Measurements from ENCODE around the gene ARRDC1.
"Not testable (repeated sequence)": the region's sequence is repeated elsewhere in the genome, so short reads cannot be mapped to it uniquely, and the experiment has no call there.

Gene ARRDC1

DNA sequence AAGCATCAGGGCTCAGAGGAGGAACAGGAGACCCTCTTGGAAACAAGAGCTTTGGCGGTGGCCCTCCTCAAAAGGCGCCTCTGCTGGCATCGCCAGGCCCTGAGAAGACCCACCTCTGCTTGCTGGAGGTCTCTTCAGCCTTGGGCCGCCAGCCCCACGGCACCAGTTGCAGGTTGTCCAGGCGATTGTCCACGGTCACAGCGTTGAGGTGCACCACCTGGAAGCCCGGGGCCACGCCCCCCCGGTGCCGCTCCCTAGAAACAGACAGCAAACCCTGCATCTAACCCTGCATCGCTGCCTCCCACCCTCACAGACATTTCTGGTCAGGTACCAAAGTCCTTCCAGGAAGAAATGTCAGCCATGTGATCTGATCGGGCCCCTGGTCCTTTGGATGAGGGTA is 18.6 kb upstream of the ARRDC1 start:
- no peak for DNase-seq

DNA sequence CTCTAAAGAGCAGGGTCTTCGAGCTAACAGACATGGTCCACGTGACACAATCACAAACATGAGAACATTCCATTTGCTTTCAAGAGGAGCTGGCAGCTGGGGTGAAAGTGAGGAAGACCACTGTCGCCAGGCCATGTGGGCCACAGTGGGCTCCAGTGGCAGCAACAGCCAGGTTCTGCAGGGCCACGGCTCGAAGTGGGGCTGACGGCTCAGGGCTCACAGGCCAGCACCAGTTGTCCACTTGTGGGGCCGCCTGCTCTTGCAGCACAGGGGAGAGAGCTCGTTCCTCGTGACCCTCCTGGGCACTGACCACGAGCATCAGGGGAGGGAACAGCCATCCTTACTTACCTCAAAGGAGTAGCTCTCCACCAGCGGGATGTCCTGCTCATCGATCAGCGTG is 17.2 kb upstream of the ARRDC1 start:
- DNase-seq, result no peak

DNA sequence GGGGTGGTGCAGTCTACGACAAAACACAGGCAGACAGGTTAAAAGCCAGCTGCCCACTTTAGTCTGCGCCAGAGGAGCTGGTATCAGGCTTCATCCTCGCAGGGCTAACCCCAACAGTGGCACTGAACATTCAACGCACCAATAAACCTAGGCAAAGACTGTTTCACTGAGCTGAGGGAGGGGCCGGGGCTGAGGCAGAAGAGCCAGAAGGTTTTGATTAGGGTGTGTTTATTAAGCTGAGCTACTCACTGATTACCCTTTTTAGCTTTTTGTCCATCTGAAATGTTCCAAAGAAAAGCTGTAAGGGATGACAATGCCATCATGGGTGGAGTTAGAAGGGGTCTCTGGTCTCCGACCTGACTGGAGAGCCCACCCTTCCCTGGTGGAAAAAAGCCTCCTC is 16.6 kb upstream of the ARRDC1 start:
- no peak for DNase-seq

DNA sequence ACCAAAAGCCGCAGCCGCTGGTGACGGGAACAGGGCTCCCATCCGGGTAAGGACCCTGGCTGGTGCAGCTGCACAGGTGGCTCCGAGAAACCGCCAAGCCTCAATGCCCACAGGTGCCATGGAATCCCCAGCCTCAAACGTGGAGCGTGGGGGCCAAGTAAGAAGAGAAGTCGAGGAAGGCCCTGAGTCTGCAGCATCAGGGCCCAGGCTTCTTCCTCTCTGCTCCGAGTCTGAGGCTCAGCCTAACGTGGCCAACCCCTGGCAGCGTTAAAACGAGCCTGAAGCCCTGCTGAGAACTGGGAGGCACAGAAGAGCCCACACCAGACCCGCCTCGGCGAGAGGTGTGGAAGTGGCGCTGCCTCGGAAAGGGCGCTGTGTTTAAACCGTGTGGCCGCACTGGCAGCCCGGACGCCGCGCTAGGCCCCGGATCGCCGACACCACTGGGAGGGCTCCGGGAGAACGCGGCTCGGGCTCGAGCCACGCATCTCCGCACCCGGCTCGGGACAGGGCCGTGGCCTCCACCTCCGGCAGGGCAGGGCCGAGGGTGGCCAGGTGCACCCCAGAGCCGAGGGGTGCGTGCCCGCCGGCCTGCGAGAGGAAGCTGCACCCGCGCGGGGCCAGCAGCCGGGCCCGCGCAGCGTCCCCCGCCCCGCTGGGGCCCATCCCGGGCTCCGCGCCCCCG is 15.9 kb upstream of the ARRDC1 start:
- DNase-seq, result no peak

DNA sequence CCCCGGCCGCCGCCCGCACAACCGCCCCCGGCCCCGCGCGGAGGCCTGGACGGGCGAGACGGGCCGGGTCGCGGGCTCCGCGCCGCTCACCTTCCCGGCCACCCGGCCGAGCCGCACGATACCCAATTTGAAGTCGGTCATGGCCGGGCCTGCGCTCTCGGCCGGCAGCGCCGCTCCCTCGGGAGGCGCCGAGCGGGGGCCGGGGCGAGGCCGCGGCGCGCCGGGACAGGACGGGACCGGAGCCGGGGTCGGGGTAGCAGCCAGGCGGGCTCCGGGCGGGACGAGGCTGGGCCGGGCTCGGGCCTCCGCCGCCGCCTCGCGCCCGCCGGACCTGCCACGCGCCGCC is 15.4 kb upstream of the ARRDC1 start:
- no peak for DNase-seq

DNA sequence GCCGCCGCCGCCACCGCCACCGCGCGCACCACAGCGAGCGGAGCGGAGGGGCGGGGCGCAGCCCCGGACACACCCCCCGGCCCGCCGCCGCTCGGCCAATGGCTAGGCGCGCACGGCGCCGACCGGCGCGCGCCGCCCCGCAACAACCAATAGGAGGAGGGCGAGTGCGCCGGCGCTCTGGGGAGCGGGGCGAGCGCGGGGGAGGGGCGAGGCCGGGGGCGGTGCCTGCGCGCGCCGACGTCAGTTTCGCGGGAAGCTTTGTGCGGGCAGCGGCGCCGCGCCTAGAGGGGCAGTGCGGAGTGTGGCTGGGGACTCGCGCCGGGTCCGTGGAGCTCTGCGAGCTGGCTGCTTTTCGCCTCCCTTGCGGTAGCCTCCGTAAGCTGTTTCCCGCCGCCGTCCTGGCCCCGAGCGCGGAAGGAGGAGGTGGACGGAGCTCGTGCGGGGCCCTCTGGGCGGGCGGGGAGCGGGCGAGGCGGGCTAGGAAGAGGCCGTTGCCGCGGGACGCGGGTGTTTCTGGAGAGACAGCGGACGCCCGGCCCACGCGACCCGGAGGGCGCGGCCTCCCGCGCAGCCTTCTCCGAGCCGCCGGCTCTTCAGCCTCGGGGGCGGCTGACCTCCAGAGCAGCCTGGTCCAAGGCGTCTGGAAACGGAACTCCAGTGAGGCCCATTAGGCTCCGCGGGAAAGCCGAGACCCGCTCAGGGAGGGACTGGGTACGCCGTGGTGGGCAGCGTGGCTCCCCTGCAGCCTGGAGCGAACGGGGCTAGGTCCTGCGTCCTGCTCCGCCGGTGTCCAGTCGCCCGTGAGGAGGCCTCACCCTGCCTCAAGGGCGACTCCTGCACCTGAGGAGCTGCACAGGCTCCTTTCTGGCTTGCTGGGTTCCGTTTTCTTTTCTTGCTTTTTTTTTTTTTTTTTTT is 14.8 kb upstream of the ARRDC1 start, which contains the start of gene ZMYND19:
Gene ZMYND19, minus strand, starts transcription at position 44 of the 915 bp plus-strand sequence. CDS start 249 bp downstream, outside the sequence.
- peak; percentile 83 to 93 (median 85) for DNase-seq

DNA sequence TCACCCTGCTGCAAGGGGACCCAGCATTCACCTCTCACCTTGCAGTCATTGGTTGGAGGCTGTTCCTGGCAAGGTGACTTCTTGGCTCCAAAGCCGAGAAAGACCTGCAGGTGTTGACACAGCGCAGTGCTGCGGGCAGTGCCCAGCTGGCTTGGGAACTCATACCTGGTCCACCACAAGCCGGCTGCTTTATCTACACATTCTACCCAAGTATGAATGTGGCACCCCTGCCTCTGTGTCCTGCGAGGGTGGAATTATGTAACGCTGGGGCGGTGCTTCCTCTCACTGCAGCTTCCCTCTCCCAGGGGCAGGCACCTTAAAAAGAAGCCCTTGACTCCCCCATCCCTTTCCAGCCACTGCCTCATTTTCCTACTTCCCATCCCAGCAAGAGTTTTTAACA is 12.7 kb upstream of the ARRDC1 start:
- DNase-seq, result no peak

DNA sequence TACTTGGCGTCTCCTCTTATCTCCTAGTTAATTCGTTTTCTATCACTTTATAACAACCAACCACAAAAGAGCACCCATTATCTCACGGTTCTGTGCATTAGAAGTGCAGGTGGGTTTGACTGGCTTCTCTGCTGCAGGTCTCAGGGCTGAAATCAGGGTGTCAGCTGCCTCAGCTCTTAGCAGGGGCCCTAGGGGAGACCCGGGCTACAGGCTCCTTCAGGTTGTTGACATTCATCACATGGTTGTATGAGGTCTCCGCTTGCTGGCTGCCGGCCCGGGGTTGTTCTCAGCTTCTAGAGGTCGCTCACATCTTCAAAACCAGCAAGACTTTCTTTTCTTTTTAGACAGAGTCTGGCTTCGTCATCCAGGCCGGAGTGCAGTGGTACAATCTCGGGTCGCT is 12.3 kb upstream of the ARRDC1 start:
- no peak for DNase-seq

DNA sequence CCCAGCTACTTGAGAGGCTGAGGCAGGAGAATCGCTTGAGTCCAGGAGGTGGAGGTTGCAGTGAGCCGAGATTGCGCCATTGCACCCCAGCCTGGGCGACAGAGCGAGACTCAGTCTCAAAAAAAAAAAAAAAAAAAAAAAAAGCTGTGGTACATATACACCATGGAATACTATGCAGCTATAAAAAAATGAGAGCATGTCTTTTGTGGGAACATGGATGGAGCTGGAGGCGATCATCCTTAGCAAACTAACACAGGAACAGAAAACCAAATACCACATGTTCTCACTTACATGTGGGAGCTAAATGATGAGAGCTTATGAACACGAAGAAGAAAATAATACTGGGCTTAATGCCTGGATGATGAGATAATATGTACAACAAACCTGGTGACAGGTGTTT is 8.9 kb upstream of the ARRDC1 start:
- not testable (repeated sequence) for DNase-seq

DNA sequence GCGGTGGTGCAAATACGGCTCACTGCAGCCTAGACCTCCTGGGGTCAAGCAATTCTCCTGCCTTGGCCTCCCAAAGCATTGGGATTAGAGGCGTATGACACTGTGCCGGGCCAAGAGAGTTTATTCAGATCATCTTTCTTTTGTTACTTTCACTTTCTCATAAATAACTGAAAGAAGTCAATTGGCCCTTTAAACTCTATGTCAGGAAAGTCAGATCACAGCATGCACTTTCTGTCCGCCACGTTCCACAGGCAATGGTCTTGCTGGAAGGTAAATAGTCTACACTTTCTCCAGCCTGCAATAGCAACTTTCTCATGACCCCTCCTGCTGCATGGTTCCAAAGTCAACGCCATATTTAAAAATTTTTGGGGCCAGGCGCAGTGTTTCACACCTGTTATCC is 6.5 kb upstream of the ARRDC1 start:
- no peak for DNase-seq

DNA sequence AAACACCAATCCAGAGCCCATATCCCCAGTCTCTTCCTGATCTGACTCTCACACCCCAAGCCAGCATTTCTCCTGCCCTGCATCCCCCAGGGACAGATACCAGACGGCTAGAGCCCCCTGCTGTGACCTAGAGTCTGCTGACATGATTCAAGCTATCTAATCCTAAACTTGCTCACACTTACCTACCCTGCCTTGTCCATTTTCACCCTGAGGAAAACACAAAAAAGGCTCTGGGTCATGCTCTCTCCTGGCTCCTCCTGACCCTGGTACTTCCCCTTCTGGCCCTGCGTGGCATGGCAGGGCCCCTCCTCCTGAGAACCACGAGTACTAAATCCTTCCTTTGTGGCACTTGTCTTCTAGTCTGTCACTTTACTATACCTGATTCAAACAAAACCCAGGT is 2.8 kb upstream of the ARRDC1 start:
- no peak for DNase-seq

DNA sequence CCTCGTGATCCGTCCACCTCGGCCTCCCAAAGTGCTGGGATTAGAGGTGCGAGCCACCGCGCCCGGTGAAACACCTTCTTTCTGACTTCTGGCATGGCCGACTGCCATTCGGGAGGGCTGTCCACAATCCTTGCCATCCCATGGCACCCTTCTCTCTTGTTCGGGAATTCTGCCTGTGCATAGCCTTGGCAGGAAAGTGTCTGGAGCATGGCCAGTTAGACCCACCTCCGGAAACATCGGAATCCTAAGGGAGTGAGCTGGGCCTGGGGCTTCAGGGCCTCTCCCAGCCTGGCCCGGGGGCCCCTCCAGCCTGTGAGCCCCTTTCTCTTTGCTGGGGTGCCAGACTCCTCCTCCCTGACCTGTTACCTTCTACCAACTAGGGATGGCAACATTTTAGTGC is 1.6 kb upstream of the ARRDC1 start:
- no peak for DNase-seq

DNA sequence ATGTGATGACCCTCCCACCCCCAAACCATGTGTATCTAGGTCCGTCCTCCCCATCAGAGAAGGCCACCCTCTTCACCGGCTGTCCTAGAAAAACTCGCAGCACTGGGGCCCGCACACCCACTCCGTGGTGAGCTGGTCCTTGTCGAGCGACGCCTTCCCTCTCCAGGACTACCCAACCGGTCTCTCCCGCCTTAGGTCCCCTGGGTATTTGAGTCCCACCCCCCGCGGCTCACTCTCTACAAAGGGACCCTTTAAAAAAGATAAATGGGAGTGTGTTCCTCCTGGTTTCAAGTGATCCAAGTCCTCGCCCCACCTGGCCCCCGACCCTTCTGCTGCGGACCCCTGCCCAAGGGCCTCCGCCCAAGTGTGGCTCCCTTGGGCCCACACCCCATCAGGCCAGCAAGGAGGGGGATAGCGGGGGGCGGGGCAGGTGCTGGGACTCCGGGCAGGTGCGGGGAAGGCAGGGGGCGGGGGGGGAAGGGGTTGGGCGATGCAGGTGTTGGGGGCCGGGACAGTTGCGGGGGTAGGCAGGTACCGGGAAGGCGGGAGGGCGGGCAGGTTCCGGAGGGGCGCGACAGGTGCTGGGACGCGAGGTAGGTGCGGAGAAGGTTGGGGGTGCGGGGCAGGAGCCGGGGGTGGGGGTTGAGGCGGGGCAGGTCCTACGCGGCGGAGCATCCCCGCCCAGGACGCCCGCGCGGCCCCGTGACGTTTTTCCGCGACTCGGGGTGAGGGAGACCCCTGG is 970 bp upstream of the ARRDC1 start:
- no peak for DNase-seq

DNA sequence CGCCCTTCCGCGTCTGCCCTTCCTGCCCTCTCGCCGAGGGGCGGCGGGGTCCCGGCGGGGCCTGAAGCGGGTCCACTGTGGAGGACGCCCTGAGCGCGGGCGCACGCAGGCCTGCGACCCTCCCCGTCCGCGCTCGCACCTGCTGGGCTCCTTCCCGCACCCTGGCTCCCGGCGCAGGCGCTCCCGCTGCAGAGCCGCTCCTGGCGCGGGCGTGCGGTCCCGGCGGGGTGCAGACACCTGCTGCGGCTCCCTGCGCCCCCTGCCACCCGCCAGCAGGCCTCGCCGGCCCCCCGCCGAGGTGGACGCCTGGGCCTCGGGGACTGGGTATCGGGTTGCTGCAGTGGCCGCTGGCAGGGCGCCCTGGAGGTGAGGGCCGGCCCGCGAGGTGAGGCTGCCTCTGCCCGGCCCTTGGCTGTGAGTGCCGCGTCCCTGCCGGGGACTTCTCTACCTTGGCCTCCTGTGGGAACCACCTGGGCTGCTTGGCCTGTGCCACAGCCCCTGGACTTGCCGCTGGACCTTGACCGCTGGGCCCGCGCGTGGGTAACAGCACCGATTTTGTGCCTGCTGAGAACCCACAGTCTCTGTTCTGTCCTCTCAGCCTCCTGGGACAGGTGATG is 627 bp downstream of the ARRDC1 start:
- no peak for DNase-seq

DNA sequence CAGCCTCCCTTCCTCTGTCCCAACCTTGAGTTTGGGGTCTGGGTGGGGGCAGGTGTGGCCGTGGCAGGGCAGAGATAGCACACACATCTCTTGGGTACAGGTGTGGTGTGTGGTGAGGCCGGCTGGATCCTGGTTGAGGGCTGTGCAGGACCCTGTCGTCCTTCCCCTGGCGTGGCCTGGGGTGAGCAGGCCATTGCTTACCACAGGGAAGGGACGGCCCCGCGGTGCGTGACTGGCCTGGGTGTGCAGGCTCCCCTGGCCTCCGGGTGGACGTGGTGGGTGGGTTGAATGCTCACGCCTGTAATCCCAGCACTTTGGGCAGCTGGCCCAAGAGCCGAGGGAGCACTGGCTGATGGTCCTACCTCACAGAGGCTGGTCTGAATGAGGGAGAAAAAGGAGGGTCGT is 1.2 kb downstream of the ARRDC1 start:
- no peak for DNase-seq

DNA sequence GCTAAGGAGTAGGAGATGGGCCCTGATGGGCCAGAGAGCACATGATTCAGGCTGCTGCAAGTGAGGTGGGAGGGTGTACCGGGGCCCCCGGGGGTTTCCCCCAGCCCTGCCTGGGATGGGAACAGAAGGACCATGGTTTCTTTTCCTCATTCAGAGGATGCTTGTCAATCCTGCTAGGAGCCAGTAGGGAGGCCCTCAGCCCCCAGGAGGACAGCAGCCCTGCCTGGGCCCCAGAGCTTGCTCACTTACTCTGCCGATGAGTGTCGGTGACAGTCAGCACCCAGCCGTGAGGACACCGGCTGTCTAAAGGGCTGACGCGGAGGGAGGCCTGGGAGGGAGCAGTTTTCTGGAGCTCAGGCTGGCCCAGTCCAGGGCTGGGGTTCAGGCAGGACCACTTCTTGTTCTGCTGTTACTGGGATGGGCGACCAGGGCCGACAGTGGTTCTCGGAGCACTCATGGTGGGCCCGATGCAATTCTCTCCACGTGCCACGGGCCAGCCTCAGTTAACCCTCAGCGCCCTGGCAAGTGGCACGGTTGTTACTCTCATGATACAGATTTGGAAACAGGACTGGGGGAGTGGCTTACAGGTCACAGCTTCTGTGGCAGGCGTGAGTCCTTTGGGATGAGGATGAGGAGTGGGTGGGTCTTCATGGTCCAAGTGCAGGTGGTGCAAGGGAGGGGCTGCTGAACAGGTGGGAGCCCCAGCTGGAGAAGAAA is 1.8 kb downstream of the ARRDC1 start:
- DNase-seq, result no peak

DNA sequence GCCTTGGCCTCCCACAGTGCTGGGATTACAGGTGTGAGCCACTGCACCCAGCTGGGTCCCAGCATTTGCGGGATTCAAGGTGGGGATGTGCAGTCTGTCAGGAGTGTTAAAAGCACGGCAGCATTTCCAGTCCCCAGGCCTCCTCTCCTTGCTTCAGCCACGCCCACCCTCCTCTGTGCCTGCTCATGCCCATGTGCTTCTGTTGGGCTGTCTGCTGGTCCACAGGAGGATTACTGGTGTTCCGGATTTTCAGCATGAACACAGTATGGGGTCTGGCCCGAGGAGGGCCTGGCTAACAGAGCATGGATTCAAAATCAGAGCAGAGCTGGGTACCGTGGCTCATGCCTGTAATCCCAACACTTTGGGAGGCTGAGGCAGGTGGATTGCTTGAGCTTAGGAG is 5.5 kb downstream of the ARRDC1 start:
- DNase-seq, result no peak

DNA sequence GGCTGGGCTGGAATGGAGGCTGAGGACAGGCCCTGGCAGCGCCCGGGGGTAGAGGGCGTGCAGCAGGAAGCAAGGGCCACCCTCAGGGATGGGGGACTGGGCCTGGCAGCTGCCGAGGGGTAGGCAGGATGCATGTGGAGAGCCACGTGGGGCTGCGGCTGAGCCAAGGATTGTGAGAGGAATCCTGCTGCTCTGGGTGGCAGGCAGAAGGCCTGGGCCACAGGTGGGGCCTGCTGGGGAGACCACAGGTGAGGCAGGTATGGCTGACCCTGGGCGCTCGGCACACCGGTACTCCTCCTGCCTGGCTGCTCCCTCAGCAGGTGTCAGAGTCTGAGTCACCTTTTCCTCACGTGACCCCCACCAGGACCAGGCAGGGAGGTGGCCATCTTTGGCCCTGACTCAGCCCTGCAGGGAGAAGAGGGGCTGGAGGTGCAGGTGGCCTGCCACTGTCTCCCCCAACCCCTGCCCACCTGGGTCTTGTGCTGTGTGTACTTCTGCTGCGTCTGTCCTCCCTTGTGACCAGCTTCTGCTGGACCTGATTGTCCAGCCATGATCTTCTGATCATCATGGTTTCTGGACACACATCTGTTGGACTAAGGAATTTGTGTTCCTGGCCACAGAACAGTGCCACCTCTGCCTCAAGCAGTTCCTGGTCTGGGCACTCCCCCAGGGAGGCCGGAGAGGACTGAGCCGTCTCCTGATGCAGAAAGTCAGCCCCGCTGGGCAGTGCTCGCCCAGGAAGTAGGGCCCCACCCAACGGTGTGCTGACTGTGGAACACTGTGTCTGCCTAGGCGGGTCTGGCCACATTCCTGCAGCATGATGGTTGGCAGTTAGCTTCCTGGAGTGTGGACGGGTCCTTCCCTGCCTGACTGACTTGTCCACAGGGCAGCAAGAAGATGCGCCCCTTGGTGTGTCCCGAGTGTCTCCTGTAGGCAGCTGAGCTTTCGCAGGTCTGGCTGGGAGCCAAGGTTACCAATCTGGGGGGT is 6.4 kb downstream of the ARRDC1 start:
- no peak for DNase-seq

DNA sequence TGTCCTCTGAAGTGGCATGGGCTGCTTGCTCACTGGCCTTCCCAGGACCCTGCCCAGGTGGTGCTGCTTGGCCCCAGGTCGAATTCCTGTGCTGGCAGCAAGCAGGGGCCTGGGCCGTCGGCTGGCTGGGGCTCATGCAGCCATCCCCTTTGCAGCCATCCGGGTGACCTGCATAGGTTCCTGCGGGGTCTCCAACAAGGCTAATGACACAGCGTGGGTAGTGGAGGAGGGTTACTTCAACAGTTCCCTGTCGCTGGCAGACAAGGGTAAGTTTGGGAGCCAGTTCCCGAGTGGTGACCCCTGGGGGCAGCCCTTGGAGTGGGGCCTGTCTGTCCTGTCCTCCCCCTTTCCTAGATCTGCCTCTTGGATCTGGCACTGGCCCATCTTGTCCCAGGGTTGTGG is 7.3 kb downstream of the ARRDC1 start:
- DNase-seq, result no peak

DNA sequence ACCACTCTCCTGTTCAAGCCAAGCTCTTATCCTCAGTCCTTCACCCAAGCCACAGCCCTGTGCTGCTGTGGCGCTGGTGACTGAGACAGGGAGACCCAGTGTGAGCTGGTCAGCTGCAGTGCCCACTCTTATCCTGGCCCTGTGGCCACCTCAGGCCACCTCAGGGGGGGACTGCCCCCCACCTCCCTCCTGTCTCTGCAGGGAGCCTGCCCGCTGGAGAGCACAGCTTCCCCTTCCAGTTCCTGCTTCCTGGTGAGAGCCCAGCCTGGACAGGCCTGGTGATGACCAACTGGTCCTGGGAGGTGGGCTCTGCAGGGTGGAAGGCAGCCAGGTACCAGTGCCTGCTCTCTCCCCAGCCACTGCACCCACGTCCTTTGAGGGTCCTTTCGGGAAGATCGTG is 7.8 kb downstream of the ARRDC1 start:
- no peak for DNase-seq
